Limb (tissue), 2 donors: Measurements from ENCODE around the gene ATXN7.

Experiments used
- DNase-seq, 2 donors: peaks; one replicate each; pipeline ENCODE4 v3.0.0-alpha.2; 2016; ENCODE audit errors: extremely low spot score in 2 of 2

Gene ATXN7

DNA sequence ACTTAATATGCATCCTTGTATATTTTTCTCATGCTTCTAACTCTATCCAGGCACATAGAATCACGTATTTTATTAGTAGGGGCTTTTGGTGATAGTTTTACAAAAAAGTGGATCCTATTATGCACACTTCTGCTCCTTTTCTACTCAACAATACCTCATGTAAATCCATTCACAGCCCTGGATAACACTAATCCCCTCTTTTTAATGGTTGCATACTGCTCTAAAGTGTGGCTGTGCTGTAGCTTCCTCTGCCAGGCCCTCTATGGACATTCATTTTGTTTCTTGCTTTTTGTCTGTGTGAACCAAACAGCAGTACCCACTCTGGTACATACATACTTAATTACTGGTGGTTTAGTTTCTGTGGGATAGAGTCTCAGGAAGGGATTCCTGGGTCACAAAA, 99.8 kb downstream of the ATXN7 start:
- DNase-seq, result no peak

DNA sequence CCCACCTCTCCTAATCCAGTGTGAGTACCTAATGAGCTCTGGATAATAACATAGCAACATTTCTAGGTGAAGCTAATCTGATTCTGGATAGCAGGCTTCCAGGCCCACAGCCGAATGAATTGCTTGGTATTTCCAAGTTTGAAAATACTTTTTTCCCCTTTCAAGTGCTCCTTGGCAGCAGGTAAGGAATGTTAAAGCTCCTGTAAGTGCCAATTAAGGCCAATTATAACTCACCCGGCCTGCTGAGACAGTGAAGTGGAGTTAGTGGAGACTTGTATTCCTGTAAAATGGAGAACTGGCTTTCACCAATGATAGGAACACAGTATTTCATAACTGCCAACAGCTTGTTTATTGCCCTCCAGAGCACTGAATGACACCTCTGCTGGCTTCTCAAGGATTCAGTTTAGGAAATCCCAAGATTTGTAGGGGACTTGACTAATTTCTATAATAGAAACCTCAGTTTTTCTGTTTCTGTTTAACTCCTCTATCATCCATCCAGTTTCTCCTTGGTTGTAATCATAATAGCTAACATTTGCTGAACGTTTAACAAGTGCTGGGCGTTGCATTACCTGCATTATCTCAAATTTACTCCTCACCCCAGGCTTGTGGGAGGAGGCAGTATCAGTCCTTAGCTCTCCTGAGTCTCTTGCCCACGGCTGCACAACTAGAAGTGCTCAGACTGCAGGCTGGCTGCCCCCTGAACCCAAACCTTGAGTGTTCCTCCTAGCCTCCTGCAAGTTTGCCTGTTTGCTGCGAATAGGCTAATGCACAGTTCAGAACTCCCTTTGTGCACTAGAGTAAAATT, 101.2 kb downstream of the ATXN7 start:
- DNase-seq, result no peak

DNA sequence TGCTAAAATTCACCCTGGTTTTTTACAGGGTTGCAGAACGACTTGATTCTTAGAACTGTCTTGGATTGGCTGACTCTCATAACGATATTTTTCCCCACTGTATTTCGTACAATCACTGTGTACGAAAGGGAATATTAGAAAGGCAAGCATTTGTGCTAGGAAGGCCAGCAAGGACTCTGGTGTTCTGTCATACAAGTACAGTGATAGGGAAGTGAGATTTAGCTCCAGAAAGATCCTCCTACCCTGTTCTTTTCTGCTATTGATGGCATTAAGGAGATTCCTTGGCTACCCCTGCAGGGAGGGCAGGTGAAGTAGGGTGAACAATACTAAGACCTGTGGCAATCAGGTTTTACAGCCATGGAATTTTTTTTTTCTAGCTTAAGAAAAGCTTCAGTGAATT, 102.3 kb downstream of the ATXN7 start:
- DNase-seq, result no peak

DNA sequence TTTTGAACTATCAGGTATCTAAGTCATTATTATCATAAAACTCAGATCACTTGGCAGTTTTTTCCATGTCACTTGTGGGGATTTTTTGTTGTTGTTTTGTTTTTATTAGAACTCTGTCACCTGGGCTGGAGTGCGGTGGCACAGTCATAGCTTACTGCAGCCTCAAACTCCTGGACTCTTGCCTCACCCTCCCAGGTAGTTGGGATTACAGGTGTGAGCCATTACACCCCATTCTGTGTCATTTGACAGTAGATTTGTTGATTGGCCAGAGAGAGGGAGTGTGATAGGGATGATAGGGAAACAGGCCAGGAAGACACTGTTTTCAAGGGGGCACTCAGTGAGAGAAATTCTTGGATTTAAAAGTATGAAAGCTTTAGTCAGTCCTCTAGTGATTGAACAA, 103.2 kb downstream of the ATXN7 start:
- DNase-seq, result no peak

DNA sequence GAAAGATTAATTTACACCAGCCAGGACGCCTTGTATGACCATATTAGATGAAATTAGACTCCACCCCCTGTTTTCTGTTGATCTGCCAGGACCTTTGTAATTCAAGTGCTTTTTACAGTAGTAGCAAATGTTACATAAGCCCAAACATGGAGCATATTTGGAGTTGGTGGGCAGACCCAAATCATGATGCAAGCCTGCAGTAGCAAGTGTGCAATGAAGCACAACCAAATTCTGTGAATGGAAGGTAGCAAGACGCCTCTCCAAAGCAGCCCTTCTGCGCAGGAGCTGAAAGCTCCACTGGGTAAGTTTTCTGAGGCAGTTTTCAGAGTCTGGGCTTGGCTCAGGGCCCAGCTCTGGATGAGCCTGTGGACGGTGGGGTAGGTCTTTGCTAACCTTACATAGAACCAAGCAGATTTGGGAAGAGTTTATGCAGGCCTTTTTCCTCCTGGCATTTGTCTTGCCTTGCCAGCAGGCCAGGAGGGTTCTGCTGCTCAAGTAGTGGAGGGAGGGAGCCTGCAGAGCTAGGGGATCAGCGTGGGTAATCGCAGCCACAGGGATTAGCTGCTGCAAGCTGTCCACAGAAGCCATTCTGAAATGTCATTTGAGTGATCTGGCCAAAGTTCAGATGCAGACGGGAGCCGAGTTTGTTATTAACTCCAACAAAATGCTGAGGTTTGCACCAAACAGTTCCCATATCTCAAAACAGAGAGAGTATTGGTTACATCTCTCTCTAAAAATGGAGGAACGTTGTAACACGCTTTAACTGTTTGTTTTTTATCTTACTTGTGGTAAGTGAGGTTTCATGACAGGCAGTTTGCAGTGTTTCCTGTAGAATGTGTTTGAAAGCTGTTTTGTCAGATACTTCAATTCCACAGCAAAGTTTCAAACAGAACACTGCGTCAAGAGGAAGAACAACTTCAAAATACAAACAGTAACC, 104.3 kb downstream of the ATXN7 start:
- DNase-seq, result peak in 1 of 2 donors; percentile 55

DNA sequence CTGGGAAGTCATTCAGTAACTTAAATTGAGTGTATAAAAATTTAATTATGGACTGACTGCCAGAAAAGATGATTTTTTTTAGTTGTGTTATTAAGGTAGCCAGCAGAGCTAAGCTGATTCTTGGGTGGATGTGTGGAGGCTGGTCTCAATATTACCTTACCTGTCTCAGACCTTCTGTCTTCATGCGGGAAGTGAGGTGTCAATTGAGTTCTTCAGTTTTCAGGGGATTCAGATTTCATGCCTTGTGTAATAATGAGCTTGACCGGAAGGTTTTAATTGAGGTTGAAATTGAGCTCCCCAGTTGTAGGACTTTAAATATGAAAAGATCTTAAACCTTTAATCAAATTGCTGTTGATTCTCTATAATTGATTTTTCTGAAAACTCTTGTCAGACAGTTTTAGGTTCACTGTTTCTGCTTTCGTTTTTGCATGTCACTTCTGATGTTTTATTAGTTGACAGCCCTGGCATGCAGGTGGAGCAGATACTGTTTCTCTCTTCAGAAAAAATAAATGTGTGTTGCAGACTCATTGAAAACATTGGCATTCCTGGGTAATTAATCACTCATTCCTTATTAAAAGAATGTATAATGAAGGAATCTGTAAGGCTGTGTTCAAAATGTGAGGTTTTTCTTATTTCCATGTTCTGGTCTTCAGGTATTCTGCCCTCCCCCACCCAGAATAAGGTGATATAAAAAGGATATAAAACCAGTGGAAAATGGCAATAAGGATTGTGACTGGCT, 105.1 kb downstream of the ATXN7 start:
- no peak for DNase-seq

DNA sequence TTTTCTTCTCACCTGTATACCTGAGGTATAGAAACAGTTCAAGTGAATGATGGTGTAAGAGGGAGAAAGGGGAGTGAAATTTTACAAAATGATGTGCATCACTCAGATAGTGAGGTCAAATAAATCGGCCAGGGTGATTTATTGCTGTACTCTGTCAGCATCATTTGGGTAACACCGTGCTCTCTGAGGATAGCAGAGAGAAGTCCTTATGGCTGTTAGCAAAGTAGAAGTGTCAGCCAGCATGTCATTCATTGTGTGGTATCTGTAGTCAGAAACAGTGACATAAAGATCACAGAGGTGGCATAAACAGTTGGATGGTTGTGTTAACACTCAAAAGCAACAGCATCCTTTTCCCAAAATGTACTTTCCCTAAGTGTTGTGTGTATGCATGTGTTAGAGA, 106.2 kb downstream of the ATXN7 start:
- no peak for DNase-seq

DNA sequence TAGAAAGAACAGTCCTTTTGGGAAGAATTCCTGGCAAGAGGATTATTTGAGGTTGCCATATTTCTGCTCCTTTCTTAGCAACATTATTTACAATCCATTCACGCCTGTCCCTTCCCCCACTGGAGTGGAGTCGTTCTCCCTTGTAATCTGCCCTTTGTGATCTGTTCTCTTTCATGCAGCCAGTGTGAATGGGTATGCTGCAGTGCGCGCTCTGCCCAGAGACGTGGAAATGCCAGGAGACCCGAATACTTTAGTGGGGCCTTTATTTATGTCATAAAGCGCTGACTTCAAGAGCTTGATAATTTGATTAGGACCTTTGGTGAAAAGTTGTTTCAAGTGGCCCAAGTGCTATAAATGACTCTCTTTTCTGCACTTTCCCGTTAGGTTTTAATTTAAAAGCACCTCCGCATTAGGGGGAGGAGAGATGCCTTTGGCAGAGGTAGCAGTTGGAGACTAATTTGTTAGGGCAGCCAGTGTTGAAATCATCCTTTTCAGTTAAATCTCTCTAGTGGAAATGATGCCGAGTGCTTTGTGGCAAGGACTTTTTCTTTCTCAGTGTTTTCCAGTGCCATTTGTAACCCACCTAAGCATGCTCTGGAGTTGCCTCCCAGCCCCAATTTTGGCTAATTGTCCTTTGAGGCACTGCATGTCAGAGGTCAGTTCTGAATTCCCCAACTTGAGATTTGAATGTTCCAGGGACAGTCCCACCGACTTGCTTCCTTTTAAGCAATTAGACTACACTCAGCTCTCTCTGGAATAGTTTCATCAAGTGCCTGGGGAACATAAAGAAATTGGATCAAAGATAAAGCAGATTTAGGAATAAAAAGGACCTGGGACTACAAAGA, 107.2 kb downstream of the ATXN7 start:
- DNase-seq, result no peak

DNA sequence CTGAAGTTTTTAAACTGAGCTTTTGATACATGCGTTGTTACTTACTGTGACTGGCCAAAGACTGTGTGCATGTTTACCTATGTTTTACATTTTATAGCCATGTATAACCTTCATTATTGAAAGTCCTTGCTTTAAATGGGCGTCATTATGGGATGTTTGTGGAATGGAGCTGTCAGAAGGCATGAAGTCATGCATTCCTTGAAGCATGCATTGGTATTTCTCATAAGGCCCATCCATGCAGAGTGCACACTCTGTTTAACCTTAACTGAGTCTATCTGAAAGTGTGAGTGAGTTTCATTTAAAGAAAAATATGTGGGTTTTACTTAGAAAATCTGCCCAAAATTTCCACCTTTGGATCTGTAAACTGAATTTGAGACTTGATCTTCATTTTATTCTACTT, 108.5 kb downstream of the ATXN7 start:
- no peak for DNase-seq

DNA sequence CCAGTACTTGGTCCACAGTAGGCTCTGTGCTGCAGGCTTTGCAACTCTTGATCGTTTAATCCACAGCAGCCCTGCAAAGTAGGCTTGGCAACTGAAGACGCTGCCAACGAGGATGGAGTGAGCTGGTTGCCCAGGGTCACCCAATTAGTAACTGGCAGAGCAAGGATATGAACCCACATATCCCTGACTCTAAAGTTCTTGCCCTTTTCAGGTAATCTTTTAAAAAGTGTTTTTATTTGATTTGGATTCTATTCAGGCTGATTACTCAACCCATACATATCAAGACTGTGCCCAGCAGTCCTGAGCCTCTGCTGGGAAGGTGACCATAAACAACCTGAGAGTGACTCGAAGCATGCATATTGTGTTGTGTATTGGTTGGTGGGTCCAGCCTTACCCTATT, 109.3 kb downstream of the ATXN7 start:
- no peak for DNase-seq

DNA sequence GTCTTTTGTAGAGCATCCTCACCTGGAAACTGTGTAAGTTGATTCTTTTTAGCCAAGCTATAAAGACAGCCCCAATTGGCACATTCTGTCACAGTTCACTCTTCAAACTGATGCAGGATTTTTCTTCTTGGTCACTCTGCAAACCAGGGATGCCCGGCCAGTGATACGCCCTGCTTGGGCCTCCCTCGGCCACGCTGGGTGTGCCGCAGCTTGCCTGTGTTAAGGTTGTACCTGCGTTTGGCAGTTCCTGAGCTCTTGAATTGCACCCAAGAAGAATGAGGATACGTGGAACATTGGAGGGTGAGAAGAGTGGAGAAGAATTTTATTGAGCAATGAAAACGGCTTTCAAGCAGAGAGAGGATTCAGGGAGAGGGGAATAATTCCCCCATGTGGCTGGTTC, 109.7 kb downstream of the ATXN7 start:
- DNase-seq, result no peak

DNA sequence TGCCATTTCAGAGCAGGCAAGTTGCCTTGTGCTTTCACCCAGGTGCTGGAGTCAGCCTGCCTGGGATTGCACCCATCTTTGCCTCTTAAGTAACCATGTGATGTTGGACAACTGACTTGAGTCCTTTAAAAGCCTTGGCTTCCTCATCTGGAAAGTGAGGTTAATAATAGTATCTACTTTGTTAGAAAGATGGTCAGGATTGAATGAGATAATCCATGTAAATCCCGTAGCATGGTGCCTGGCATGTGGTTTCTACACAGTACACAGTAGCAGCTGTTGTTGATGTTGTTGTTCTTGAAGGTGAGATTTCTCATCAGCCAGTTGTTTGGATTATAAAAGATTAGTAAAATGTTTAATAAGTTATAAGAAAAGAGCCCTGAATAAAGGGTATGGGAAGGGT, 110.8 kb downstream of the ATXN7 start:
- no peak for DNase-seq

DNA sequence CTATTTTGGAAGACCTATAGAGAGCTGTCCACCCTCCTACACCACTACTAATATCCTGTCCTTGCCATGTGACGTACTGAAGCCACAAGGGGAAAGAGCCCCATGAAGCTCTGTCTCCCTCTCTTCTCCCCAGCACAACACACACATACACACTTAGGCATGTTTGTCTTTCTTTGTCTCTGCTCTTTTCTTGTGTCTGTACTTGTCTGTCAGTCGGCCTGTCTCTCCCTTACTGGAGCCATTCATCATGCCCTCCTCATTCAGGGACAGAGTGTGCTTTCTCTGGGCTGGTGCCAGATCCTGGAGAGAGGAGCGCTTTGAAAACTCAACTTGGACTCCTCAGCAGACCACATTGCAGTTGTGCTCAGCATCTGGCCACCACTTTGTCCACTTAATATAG, 112.1 kb downstream of the ATXN7 start:
- DNase-seq, result no peak

DNA sequence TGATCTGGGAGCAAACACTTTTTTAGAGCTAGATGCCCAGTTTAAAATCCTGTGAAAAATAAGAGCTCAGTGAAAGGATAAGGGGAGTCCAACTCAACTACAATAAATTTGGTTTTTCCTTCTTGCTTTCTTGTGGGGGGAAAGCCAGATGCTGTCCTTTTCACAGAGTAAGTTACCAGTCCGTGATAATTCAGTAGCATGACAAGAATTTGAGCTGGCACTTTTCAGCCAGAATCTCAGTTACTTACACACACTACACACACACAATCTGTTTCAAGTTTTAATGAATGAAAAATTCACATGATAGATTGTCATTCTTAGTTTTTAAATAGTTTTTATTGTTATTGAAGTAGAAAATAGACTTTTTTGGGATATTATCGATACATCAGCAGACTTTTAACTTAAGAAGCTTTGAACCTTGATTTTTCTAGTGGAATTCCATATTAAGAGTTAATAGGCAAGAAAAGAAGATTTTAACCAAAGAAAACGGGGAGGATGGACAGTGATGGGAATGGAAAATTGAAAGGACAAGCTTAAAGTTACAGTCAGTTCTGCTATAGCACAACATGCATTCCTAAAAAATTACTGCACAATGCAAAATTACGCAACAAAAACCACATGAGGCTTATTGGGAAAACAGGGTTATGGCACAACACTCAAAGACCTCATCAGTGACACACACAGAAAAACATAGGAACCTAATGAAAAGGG, 112.6 kb downstream of the ATXN7 start:
- peak in 1 of 2 donors; percentile 22 for DNase-seq

DNA sequence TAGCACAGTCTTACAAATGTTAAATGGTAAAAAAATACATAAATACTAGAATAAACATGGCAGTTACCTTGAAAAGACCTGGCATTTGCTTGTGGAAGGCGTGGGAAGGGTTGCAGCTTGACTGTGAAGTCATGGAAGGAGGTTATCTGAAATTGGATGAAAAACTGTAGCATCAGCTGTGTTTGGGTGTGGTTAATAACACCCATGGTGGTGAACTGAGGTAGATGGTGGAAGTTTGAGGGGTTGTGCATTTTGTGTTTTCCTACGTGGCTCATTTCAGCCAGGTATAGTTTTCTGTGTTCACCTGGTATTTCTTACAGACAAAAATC, 113.2 kb downstream of the ATXN7 start:
- no peak for DNase-seq

DNA sequence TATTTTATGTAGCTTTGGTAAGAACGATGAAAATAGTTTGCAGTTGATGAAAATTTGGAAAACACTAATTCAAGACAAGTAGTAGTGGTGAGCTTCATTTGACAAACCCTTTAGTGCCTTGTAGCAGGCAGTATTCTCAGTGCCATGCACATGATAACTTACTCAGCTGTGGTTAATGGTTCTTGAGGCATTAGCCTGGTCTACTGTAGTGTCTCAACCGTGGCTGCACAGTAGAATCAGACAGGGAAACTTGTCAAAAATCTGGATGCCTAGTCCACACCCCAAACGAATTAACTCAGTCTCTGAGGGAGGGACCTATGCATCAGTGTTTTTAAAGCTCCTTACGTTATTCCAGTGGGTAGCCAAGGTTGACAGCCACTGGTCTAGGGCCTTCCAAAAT, 114.2 kb downstream of the ATXN7 start:
- DNase-seq, result no peak

DNA sequence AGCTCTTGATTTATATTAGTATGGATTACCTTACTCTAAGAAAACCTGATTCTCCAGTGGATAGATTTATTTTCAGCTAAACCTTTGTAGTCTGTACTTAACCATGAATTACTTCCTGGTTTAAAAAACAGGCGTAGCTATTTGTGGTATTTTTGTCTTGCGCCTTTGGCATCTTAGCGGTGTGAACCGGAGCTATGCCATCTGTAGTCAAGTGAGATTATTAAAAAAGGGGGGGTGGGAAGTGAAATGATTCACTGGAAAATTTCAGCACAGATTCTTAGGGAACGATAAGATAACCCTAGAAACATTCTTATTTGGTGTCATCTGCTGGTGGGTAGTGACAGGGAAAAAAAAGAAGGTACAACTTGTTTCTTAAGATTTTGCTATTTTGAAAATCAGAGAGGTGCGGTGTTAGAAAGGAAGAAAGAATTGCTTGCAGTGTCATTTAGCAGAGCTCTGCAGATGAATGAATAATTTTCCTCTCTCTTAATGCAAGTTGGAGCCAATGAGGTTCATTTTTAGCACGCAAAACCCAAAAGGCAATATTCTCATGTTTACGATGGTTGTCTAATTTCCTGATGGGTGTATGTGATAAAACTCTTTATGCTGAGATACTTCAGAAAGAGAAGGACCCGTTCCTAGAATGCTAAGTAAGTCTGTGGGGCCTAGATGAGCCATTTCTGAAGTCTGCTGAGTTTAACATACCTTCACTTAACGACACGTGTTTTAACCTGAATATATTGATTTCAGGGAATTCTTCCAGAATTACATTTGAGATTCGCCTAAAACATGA, 115.6 kb downstream of the ATXN7 start:
- no peak for DNase-seq

DNA sequence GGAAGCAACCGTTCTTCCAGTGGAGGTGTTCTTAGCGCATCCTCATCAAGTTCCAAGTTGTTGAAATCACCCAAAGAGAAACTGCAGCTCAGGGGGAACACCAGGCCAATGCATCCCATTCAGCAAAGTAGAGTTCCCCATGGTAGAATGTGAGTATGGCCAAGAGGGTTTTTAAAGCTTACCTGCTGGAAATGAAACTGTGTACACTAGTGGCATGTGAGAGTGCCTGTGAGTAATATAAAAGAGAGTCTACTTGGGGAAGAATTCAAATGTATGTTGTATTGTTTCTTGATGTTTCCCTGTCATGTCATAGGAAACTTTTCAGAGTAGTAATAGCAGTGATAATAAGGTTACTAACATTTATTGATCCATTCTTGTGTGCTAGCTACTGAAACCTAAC, 116.4 kb downstream of the ATXN7 start:
- no peak for DNase-seq

DNA sequence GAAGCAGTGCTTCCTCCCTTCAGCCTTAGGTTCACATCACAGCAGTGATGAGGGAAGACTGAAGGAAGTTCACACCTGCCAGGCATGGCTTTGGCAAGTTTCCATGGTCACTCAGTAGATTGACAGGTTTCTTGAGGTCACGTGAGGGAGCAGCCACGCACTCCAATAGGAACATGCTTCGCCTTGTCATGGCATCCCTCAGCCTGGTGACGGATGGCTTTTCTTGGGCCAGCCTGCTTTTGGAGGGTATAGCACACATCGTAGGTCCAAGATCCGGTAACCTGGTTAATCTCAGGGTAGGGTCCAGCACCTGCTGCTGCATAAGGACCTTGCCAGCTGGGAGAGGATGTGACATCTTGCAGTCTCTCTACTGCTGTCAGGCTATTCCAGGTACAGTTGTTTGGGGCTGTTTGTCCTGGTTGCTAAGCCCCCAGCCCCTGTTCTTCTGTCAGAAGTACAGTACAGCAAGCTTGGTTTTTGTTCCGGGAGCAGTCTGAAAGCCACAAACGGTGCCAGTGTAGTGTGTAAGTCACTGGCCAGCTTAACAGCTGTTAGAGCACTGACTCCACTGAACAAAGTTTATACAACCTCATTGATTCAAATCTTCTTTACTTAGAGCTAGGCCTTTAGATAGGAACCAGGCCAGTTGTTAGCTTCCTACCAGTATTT, 117.3 kb downstream of the ATXN7 start:
- DNase-seq, result no peak
